ENCODE data around the gene NUCKS1. TPM values are rescaled to one million over a fixed set of nuclear protein-coding genes. Genes with fewer than 3 reads are reported as not detected.

Gene NUCKS1
- total and polyA plus RNA-seq, 2 of the 8 experiments (the other 6 are each of a cell fraction or from before 2014, with no cell fraction given), result 126 to 461 TPM

DNA sequence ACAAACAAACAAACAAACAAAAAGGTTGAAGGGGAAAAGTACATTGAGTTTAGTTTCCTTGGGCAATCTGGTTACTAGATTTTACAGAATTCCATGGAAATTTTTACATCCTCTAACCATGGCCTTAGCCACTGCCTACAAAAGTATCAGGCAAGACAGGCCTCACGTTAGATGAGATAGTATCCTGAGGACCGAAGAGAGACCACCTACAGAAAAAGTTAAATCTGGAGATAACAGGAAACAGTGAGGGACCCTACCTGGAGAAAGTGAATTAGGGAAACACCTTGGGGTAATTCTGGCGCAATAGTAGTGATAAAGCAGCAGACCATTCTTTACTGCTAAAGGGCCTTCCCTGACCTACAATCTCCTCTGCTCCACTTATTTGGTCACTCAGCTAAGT is 16.6 kb upstream of the NUCKS1 start:
- H3K79me1 ChIP-seq (ENCODE audit: low read depth, low read length), result no peaks in the 10 kb centered on the region
- H2BK15ac ChIP-seq (ENCODE audit: low read length), result no peak overlapping the region
- no peak overlapping the region for H4K91ac ChIP-seq (replicated peaks; ENCODE audit: insufficient read length, low read length)
- no peak overlapping the region for H3K4me3 ChIP-seq (ENCODE audit: extremely low read depth in 1 of 4, insufficient read depth in 2 of 4, low read depth in 3 of 4, low read length in 4 of 4)
- no peak overlapping the region for H3K14ac ChIP-seq (ENCODE audit: insufficient read length)
- TF ChIP-seq CHD2 (IDR thresholded peaks at IDR 0.05; ENCODE audit: low read length), result no peak
- no peaks in the 10 kb centered on the region for H3K9me3 ChIP-seq (ENCODE audit: insufficient read depth in 2 of 2, low read depth in 1 of 2, low read length in 1 of 2)
- no peaks in the 10 kb centered on the region for H3K36me3 ChIP-seq (ENCODE audit: control insufficient read depth in 2 of 4, insufficient read depth in 4 of 4, low read length in 3 of 4)
- H2AFZ ChIP-seq (ENCODE audit: low read length), result no peak overlapping the region
- WGBS, 2 experiments (ENCODE audit: extremely low coverage in 1 of 2, insufficient coverage in 1 of 2, insufficient read length in 1 of 2, insufficient replicate concordance in 2 of 2, low coverage in 1 of 2, low lambda C conversion rate in 2 of 2, missing lambda C conversion rate in 1 of 2), result 70% methylated on average over 3 of the region's 3 CpGs; no CpG with 5 or more reads in 1 of the 2 experiments
- H3K23ac ChIP-seq (ENCODE audit: insufficient read length), result no peak overlapping the region
- H3K23me2 ChIP-seq (ENCODE audit: low read depth, low read length), result no peaks in the 10 kb centered on the region
- ChIA-PET CTCF (ENCODE audit: partially characterized antibody) (interaction anchor here (0.6 to 1.9 kb wide), 3 partner anchors 8 to 130 kb away, joined by 3 to 5 read pairs (median 5); no protein-coding TSS in a partner anchor), POLR2A (ENCODE audit: partially characterized antibody) (interaction anchor here (1.0 to 1.9 kb wide), 5 partner anchors 8 to 136 kb away, joined by 3 to 7 read pairs (median 4); no protein-coding TSS in a partner anchor)
- H3K4me1 ChIP-seq (replicated peaks in 1 of 4; ENCODE audit: control insufficient read depth in 3 of 4, insufficient read depth in 4 of 4, low read length in 3 of 4), result no peaks in the 10 kb centered on the region
- H3K56ac ChIP-seq (replicated peaks; ENCODE audit: insufficient read length, low read depth, low read length), result no peak overlapping the region
- no peak overlapping the region for H3K18ac ChIP-seq (ENCODE audit: extremely low read depth, low read length)
- no peak overlapping the region for H2BK5ac ChIP-seq (ENCODE audit: low read depth, low read length)
- H2BK120ac ChIP-seq (replicated peaks; ENCODE audit: low read depth, low read length), result no peak overlapping the region
- no peak overlapping the region for H3K9ac ChIP-seq (replicated peaks in 1 of 4; ENCODE audit: extremely low read depth in 1 of 4, low read depth in 3 of 4, low read length in 3 of 4)
- H4K5ac ChIP-seq (ENCODE audit: insufficient read length, low read depth, low read length), result no peak overlapping the region
- H2BK12ac ChIP-seq (ENCODE audit: low read depth, low read length), result no peak overlapping the region
- DNase-seq (ENCODE audit: low read depth in 1 of 2, low spot score in 2 of 2), result no peak
- no peak overlapping the region for H3K4ac ChIP-seq (replicated peaks; ENCODE audit: insufficient read length, low read depth, low read length)
- no peak overlapping the region for H3K4me2 ChIP-seq (ENCODE audit: insufficient read depth in 1 of 2, low read depth in 2 of 2, low read length in 2 of 2)
- H2BK20ac ChIP-seq (ENCODE audit: low read length), result no peak overlapping the region
- no peak for FAIRE-seq
- no peak overlapping the region for H2AK5ac ChIP-seq (ENCODE audit: low read depth, low read length)
- no peak overlapping the region for H3K27ac ChIP-seq (ENCODE audit: low read depth, low read length)
- H4K20me1 ChIP-seq (replicated peaks in 1 of 2; ENCODE audit: control insufficient read depth in 1 of 2, insufficient read depth in 2 of 2, low read length in 2 of 2), result no peaks in the 10 kb centered on the region
- no peaks in the 10 kb centered on the region for H3K79me2 ChIP-seq (ENCODE audit: control insufficient read depth in 1 of 2, insufficient read depth in 2 of 2, low read length in 2 of 2)
- H3K27me3 ChIP-seq (replicated peaks in 1 of 4; ENCODE audit: control insufficient read depth in 3 of 4, extremely low read depth in 1 of 4, insufficient read depth in 3 of 4, low read length in 3 of 4), result no peaks in the 10 kb centered on the region
- no peak overlapping the region for H4K8ac ChIP-seq (ENCODE audit: extremely low read depth, insufficient read depth, low read length)

Data from H1 (cell line).